GM12878 (cell line): ENCODE measurements around the gene AGBL1. TPM values are rescaled to one million over a fixed set of nuclear protein-coding genes. Genes with fewer than 3 reads are reported as not detected.

ENCODE experiments used
- ATAC-seq: fragments of 200-7000 bp; cut with Tn5 transposase; 3 replicates; pipeline ENCODE4 v1.9.1; 2020; ENCODE audit warnings: mild to moderate bottlenecking, moderate library complexity
- BruUV-seq: library from RNA; stranded (reverse); fragments of 400-500 nt; replicated peaks from 2 replicates; lab custom pipeline; 2021; lab: Mats Ljungman, UMichigan
- CTCF ChIA-PET: fragments of 300-600 bp; sonication (Branson Sonifier 250); formaldehyde crosslinking; extraction: SDS; loops from one replicate; lab custom pipeline; 2021; ENCODE audit warnings: inconsistent platforms; lab: Yijun Ruan, JAX
- POLR2A ChIA-PET: fragments of 350-600 bp; formaldehyde crosslinking; extraction: SDS; loops from one replicate; lab custom pipeline; 2021; ENCODE audit warnings: inconsistent platforms; lab: Charles Lee
- RAD21 ChIA-PET: fragments of 300-600 bp; sonication (Branson Sonifier 250); formaldehyde crosslinking; loops from one replicate; lab custom pipeline; 2023; ENCODE audit warnings: antibody characterized with exemption; ENCODE audit not compliant: unreplicated experiment; lab: Charles Lee
- SMC1A ChIA-PET: fragments of 300-600 bp; sonication (Branson Sonifier 250); formaldehyde crosslinking; loops from one replicate; lab custom pipeline; 2023; ENCODE audit not compliant: unreplicated experiment, uncharacterized antibody; lab: Charles Lee
- DNase-seq: peaks from one replicate; pipeline ENCODE4 v3.0.0-alpha.2; 2011; ENCODE audit warnings: low read depth, low spot score
- FAIRE-seq: peaks from 3 replicates; lab custom pipeline; 2011; peaks lifted over from hg19 to GRCh38; lab: Jason Lieb, UNC
- H2AFZ ChIP-seq: 2 replicates; pipeline ENCODE4 v1.6.0; 2011; ENCODE audit warnings: low read depth, low read length, control low read depth; ENCODE audit not compliant: control insufficient read depth
- H3K27ac ChIP-seq: 2 replicates; pipeline ENCODE4 v1.5.1; 2011; ENCODE audit warnings: control low read depth; ENCODE audit not compliant: control insufficient read depth, insufficient read depth
- H3K27me3 ChIP-seq, 2 experiments: replicated peaks in 1 of 2; 2 replicates each; pipeline versions ENCODE4 v1.6.0 to v1.6.1; 2011; ENCODE audit warnings: low read length in 1 of 2; ENCODE audit not compliant: control insufficient read depth in 2 of 2, insufficient read depth in 2 of 2
- H3K36me3 ChIP-seq, 2 experiments: 2 replicates each; pipeline ENCODE4 v1.5.1; 2011; ENCODE audit warnings: low read length in 1 of 2; ENCODE audit not compliant: control insufficient read depth in 2 of 2, insufficient read depth in 2 of 2
- H3K4me1 ChIP-seq: 2 replicates; pipeline ENCODE4 v1.6.1; 2011; ENCODE audit warnings: mild to moderate bottlenecking, low read length, moderate library complexity, mixed read lengths; ENCODE audit not compliant: control insufficient read depth, insufficient read depth
- H3K4me2 ChIP-seq: 2 replicates; pipeline ENCODE4 v1.6.0; 2011; ENCODE audit warnings: control low read depth; ENCODE audit not compliant: control insufficient read depth, insufficient read depth
- H3K4me3 ChIP-seq: fragments of 200-600 bp; sonication (generic); 2 replicates; pipeline ENCODE4 v1.5.1; 2016
- H3K79me2 ChIP-seq: 2 replicates; pipeline ENCODE4 v1.6.0; 2011; ENCODE audit warnings: low read length; ENCODE audit not compliant: control insufficient read depth, insufficient read depth
- H3K9ac ChIP-seq: 2 replicates; pipeline ENCODE4 v1.8.0; 2011; ENCODE audit warnings: low read length, control low read depth, mixed read lengths; ENCODE audit not compliant: control insufficient read depth, insufficient read depth
- H3K9me3 ChIP-seq: replicated peaks from 3 replicates; pipeline ENCODE4 v1.5.1; 2011; ENCODE audit warnings: mild to moderate bottlenecking, low read length; ENCODE audit not compliant: control insufficient read depth, insufficient read depth
- H4K20me1 ChIP-seq: 2 replicates; pipeline ENCODE4 v1.6.0; 2011; ENCODE audit not compliant: control insufficient read depth, insufficient read depth
- BCLAF1 ChIP-seq: fragments of 450-650 bp; IDR thresholded peaks from 2 replicates; pipeline ENCODE4 v1.6.1; 2017; ENCODE audit warnings: antibody characterized with exemption, mild to moderate bottlenecking, moderate library complexity
- BMI1 ChIP-seq: fragments of 450-650 bp; IDR thresholded peaks from 2 replicates; pipeline ENCODE4 v1.6.1; 2016; ENCODE audit warnings: mild to moderate bottlenecking, moderate library complexity, borderline replicate concordance
- IKZF2 ChIP-seq, 2 experiments: fragments of 450-650 bp; IDR thresholded peaks; 2 replicates each; pipeline ENCODE4 v1.6.1; 2017; ENCODE audit warnings: mild to moderate bottlenecking in 2 of 2, moderate library complexity in 2 of 2
- IRF5 ChIP-seq: fragments of 450-650 bp; IDR thresholded peaks from 2 replicates; pipeline ENCODE4 v1.6.1; 2017; ENCODE audit warnings: borderline replicate concordance
- PML ChIP-seq: IDR thresholded peaks from 2 replicates; pipeline ENCODE4 v1.6.1; 2012; ENCODE audit warnings: low read length, inconsistent platforms
- RB1 ChIP-seq: fragments of 450-650 bp; formaldehyde crosslinking; IDR thresholded peaks from 2 replicates; pipeline ENCODE4 v1.6.1; 2017; ENCODE audit warnings: mild to moderate bottlenecking, borderline replicate concordance
- SMC3 ChIP-seq: IDR thresholded peaks from 2 replicates; pipeline ENCODE4 v1.6.1; 2011; ENCODE audit warnings: low read length, improper control_type of control experiment, borderline replicate concordance
- TCF3 ChIP-seq: IDR thresholded peaks from 2 replicates; pipeline ENCODE4 v1.6.1; 2012; ENCODE audit warnings: low read depth, mild to moderate bottlenecking, low read length, borderline replicate concordance; ENCODE audit not compliant: insufficient read depth
- WGBS: methylation state at CpG from one replicate; pipeline ENCODE4 v1.1.6; 2016; ENCODE audit warnings: low lambda C conversion rate; ENCODE audit not compliant: insufficient replicate concordance, insufficient coverage; ENCODE audit errors: missing lambda C conversion rate; 5-methylcytosine and 5-hydroxymethylcytosine counted together
- in situ Hi-C: fragments of 300-500 bp; cut with MboI; formaldehyde crosslinking; loops from 9 replicates; pipeline ENCODE4 v1.14.3; 2018; ENCODE audit warnings: mixed read lengths
- intact Hi-C: fragments of 100-400 bp; cut with micrococcal nuclease; formaldehyde crosslinking; loops from one replicate; pipeline ENCODE4 v1.14.2; 2022; ENCODE audit not compliant: unreplicated experiment
- polyA plus RNA-seq, 11 experiments: library from polyadenylated mRNA; depleted of rRNA in 4 of 11; unstranded in 6 of 11; stranded (reverse) in 5 of 11; fragments of >200 nt; fragmentation: Nextera tagmentation in 4 of 11; fragmentation: Illumina TruSeq in 1 of 11; extraction: Ambion mirVana in 4 of 11; extraction: Trizol in 1 of 11; gene quantifications; 1 replicate in 1 of 11; 2 replicates in 10 of 11; pipeline versions ENCODE4 v1.2.1 to v1.2.3, GENCODE V29; 2011 to 2016; ENCODE audit warnings: inconsistent platforms in 2 of 11, missing spikeins in 2 of 11, low read depth in 1 of 11
- total RNA-seq, 4 experiments: library from RNA; depleted of rRNA in 3 of 4; stranded (reverse); fragments of >200 nt in 3 of 4; fragmentation: Illumina TruSeq in 1 of 4; extraction: Trizol in 1 of 4; gene quantifications; 2 replicates each; pipeline versions ENCODE4 v1.2.1 to v1.2.3, GENCODE V29; 2013 to 2021

The AGBL1 gene
- total and polyA plus RNA-seq, 10 of the 15 experiments (the other 5 are each of a cell fraction or from before 2014, with no cell fraction given): not detected

- no peaks in the 10 kb centered on the region; a peak in 1 of 4 replicates for H3K27me3 ChIP-seq
- H2AFZ ChIP-seq: no peak overlapping the region
- RAD21 ChIA-PET: no interaction called here
- no peak overlapping the region for H3K4me3 ChIP-seq
- no peak for DNase-seq
- no peak for ATAC-seq
- H3K27ac ChIP-seq: no peak overlapping the region
- SMC1A ChIA-PET: no interaction called here
- 5% methylated on average over 7 of the region's 7 CpGs for WGBS
- no peaks in the 10 kb centered on the region for H3K4me1 ChIP-seq
- H3K9me3 ChIP-seq: no peaks in the 10 kb centered on the region
- intact Hi-C loops: no loop called here
- H3K4me2 ChIP-seq: no peak overlapping the region
- no peaks in the 10 kb centered on the region for H3K79me2 ChIP-seq
- in situ Hi-C loops: no loop called here
- CTCF ChIA-PET: no interaction called here
- H3K9ac ChIP-seq: no peak overlapping the region
- no peaks in the 10 kb centered on the region for H3K36me3 ChIP-seq
- no TSS peak for BruUV-seq
- POLR2A ChIA-PET: no interaction called here
- peak; percentile 31 for FAIRE-seq
- TF ChIP-seq BCLAF1 (no peak), RB1 (no peak), TCF3 (no peak), SMC3 (no peak), IKZF2 (IDR thresholded peaks at IDR 0.05) (no peak), PML (no peak), IRF5 (no peak), BMI1 (no peak)
- TF ChIP-seq, all 136 proteins: peak for 0
- H4K20me1 ChIP-seq: no peaks in the 10 kb centered on the region
These were observed 119.9 kb downstream of the AGBL1 start for GRCh38 chr15:86199467-86200145.
